ENCODE results near the gene OGT. TPM values are rescaled to one million over a fixed set of nuclear protein-coding genes. Genes with fewer than 3 reads are reported as not detected.
"Not testable (repeated sequence)": the region's sequence is repeated elsewhere in the genome, so short reads cannot be mapped to it uniquely, and the experiment has no call there.

OGT gene
- total and polyA plus RNA-seq, 2 experiments from 2014 or later = 37.3 to 159 TPM

DNA sequence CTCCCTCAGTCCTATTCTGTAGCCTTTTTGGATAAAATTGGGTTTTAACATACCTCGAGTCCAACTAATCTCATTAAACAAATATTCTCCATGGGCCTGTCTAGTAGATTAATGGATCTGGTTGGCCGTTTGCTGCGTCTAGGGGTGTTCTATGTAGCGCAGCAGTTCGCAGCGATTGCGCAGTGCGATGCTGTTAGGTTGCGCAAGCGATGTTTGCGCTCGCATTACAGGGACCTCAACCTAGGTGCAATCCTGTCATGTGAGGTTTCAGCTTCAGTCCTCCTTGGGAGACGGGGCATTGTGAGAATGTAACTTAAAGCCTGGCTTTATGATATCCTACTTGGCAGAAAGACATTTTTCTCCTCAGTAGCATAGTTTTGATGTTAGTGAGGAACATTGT is 14.0 kb downstream of the OGT start:
- DNase-seq (ENCODE audit: low read depth in 1 of 2, low spot score in 1 of 2) = no peak
- TF ChIP-seq, protein P1, sequence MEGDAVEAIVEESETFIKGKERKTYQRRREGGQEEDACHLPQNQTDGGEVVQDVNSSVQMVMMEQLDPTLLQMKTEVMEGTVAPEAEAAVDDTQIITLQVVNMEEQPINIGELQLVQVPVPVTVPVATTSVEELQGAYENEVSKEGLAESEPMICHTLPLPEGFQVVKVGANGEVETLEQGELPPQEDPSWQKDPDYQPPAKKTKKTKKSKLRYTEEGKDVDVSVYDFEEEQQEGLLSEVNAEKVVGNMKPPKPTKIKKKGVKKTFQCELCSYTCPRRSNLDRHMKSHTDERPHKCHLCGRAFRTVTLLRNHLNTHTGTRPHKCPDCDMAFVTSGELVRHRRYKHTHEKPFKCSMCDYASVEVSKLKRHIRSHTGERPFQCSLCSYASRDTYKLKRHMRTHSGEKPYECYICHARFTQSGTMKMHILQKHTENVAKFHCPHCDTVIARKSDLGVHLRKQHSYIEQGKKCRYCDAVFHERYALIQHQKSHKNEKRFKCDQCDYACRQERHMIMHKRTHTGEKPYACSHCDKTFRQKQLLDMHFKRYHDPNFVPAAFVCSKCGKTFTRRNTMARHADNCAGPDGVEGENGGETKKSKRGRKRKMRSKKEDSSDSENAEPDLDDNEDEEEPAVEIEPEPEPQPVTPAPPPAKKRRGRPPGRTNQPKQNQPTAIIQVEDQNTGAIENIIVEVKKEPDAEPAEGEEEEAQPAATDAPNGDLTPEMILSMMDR (IDR thresholded peaks at IDR 0.05; ENCODE audit: low read depth, low read length) = no peak
- H3K4me1 ChIP-seq (ENCODE audit: low read depth) = no peaks in the 10 kb centered on the region
- no peak overlapping the region for H3K27ac ChIP-seq
- peaks cover 9% of the 10 kb centered on the region for H3K36me3 ChIP-seq
- no peak overlapping the region for H3K4me3 ChIP-seq
- no peaks in the 10 kb centered on the region for H3K9me3 ChIP-seq (ENCODE audit: low read depth)
- H3K27me3 ChIP-seq = no peaks in the 10 kb centered on the region

DNA sequence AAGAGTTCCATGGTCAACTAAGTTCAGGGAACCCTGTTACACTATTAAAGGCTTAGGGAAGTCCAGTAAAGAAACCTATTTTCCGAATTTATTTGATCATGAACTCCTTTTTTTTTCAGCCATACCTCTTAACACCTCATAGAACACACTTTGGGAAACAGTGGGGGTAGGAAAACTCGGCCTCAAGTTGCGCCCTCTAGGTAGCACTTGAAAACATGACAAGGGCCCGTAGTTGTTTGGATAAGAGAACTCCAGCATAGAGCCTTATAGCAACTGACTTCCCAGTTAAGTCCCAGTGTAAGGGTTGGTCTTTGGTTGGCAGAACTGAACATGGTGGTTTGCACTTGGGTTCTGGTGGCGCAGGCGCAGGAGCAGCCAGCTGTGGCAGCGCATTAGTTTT is 14.4 kb downstream of the OGT start:
- Histone ChIP-seq H3K4me3 (no peak overlapping the region), H3K36me3 (peaks cover 9% of the 10 kb centered on the region), H3K4me1 (ENCODE audit: low read depth) (no peaks in the 10 kb centered on the region), H3K27me3 (no peaks in the 10 kb centered on the region), H3K27ac (no peak overlapping the region), H3K9me3 (ENCODE audit: low read depth) (no peaks in the 10 kb centered on the region)
- no peak for DNase-seq (ENCODE audit: low read depth in 1 of 2, low spot score in 1 of 2)
- TF ChIP-seq, protein P1 (IDR thresholded peaks at IDR 0.05; ENCODE audit: low read depth, low read length) = no peak

DNA sequence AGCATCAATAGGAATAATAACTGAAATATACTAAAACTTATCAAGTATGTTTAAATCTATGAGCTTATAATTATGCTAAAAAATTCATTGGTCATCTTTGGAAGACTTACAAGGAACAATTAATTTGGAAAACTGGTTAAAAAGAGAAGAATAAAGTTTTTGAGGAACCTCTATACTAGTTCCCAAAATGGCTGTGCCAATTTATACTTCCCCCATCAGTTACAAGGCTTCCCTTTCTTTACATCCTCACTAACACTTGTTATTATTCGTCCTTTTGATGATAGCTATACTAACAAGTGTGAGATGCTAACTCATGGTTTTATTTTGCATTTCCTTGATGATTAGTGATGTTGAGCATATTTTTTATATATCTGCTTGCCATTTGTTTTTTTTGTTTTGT is 17.1 kb downstream of the OGT start:
- no peaks in the 10 kb centered on the region for H3K9me3 ChIP-seq (ENCODE audit: low read depth)
- no peaks in the 10 kb centered on the region for H3K27me3 ChIP-seq
- H3K4me1 ChIP-seq (ENCODE audit: low read depth) = no peaks in the 10 kb centered on the region
- H3K27ac ChIP-seq = no peak overlapping the region
- no peak for DNase-seq (ENCODE audit: low read depth in 1 of 2, low spot score in 1 of 2)
- H3K36me3 ChIP-seq = peaks cover 15% of the 10 kb centered on the region
- TF ChIP-seq, protein P1 (IDR thresholded peaks at IDR 0.05; ENCODE audit: low read depth, low read length) = no peak
- H3K4me3 ChIP-seq = no peak overlapping the region

DNA sequence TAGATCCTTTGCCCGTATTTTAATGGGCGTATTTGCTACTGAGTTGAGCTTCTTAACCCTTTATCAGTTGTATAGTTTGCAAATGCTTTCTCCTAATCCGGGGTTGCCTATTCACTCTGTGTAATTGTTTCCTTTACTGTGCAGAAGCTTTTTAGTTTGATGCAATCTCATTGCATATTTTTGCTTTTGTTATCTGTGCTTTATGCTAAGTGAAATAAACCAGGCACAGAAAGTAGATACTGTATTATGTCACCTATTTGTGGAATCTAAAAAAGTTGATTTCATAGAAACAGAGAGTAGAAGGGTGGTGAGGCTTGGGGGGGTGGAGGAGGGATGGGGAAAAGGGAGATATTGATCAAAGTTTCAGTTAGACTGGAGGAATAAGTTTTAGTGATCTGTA is 17.7 kb downstream of the OGT start:
- TF ChIP-seq, protein P1 (IDR thresholded peaks at IDR 0.05; ENCODE audit: low read depth, low read length) = no peak
- Histone ChIP-seq H3K4me1 (ENCODE audit: low read depth) (no peaks in the 10 kb centered on the region), H3K27ac (no peak overlapping the region), H3K4me3 (no peak overlapping the region), H3K36me3 (peaks cover 15% of the 10 kb centered on the region), H3K9me3 (ENCODE audit: low read depth) (no peaks in the 10 kb centered on the region), H3K27me3 (no peaks in the 10 kb centered on the region)
- peak in 1 of 2 donors; percentile 12 for DNase-seq (ENCODE audit: low read depth in 1 of 2, low spot score in 1 of 2)

DNA sequence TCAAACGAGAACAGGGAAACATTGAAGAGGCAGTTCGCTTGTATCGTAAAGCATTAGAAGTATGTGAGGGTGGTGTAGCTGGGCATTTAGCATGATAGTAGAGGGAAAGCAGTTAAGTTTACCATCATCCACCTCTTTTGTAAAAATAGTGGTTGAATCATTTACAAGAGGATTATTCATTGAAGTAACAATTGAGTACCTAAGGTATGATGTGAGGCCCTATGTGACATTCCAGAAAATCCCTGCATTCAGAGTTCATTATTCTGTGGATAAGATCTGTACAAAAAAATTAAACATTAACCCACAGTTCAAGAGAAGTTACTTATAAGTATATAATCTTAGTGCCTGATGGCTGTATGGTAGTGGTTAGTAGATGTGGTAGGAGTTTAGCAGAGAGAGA is 23.1 kb downstream of the OGT start:
- TF ChIP-seq, protein P1 (IDR thresholded peaks at IDR 0.05; ENCODE audit: low read depth, low read length) = no peak
- H3K36me3 ChIP-seq = peaks cover 26% of the 10 kb centered on the region
- no peak for DNase-seq (ENCODE audit: low read depth in 1 of 2, low spot score in 1 of 2)

DNA sequence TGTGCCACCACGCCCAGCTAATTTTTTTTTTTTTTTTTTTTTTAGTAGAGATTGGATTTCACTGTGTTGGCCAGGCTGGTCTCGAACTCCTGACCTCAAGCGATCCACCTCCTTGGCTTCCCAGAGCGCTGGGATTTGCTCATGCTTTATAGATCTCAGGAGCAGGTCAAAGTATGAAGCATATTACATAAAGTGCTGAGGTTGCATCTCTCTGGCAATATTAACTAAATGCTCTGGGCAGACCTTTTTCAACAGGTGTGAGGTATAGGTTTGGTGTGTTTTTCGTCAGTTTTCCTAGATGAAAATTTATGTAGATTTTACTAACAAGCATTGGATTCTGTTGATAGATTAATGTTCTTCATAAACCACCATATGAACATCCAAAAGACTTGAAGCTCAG is 26.0 kb downstream of the OGT start:
- no peaks in the 10 kb centered on the region for H3K4me1 ChIP-seq (ENCODE audit: low read depth)
- H3K9me3 ChIP-seq (ENCODE audit: low read depth) = no peaks in the 10 kb centered on the region
- no peak overlapping the region for H3K27ac ChIP-seq
- H3K27me3 ChIP-seq = no peaks in the 10 kb centered on the region
- TF ChIP-seq, protein P1 (IDR thresholded peaks at IDR 0.05; ENCODE audit: low read depth, low read length) = no peak
- no peak overlapping the region for H3K4me3 ChIP-seq
- DNase-seq (ENCODE audit: low read depth in 1 of 2, low spot score in 1 of 2) = no peak
- H3K36me3 ChIP-seq = peaks cover 46% of the 10 kb centered on the region

More for the DNA sequence above, 23.1 kb downstream of the OGT start:
- Histone ChIP-seq H3K4me3 (no peak overlapping the region), H3K9me3 (ENCODE audit: low read depth) (no peaks in the 10 kb centered on the region), H3K27ac (peak overlapping the region; percentile 28), H3K4me1 (ENCODE audit: low read depth) (no peaks in the 10 kb centered on the region), H3K27me3 (no peaks in the 10 kb centered on the region)

DNA sequence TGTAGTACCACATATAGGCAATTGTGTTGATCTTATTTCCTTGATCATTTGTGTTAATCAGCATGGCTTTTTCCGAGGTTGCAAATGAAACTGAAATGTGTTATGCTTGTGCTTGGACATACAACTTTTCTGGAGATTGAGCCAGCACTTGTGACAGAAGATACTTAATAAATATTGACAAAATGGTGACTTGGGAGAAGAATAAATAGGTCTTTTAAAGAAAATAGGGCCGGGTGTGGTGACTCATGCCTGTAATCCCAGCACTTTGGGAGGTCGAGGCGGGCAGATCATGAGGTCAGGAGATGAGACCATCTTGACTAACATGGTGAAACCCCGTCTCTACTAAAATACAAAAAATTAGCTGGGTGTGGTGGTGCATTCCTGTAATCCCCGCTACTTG is 26.9 kb downstream of the OGT start:
- not testable (repeated sequence) for H3K9me3 ChIP-seq (ENCODE audit: low read depth); DNase-seq (ENCODE audit: low read depth in 1 of 2, low spot score in 1 of 2); H3K27ac ChIP-seq; H3K4me3 ChIP-seq; H3K4me1 ChIP-seq (ENCODE audit: low read depth); H3K27me3 ChIP-seq
- peaks cover 42% of the 10 kb centered on the region for H3K36me3 ChIP-seq

All from cardiac muscle cell (in vitro differentiated cells and primary cell).